Measurements from ENCODE around the gene TP53I11. TPM values are rescaled to one million over a fixed set of nuclear protein-coding genes. Genes with fewer than 3 reads are reported as not detected.

Gene TP53I11
- total RNA-seq, 1 donor from 2014 or later, result 83.6 TPM

DNA sequence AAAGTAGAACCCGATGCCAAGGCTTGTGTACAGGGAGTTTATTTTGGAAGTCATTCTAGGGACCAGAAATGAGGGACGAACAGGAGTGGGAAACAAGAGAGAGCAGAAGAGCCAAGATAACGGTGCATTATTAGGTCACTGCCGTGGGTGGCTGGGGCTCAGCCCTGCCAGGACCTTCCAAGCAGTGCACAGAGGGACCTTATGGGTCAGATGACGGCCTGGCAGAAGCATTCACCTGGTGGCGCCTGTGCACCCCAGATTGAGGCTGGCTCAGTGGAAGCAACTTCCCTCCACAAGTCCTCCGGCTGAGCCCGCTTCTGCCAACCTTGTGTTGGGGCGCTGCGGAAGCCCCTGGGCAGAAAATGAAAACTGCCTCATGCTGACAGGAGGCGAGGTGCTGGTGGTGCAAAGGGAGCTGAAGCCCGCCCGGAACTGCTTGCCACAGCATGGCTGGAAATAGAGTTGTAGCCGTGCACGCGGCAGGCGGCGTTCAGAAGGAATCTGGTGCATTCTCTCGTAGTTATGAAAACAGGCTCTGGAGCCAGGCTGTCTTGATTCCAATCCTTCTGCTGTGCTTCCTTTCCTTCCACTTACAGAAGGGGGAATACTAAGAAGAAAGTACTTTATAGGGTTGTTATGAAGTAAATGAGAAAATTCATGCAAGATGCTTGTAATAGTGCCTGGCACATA lies 22.2 kb upstream of the TP53I11 start:
- Mint-ChIP-seq H3K36me3 (ENCODE audit: low read depth) (no peaks in the 10 kb centered on the region), H3K9me3 (no peaks in the 10 kb centered on the region), H3K4me3 (no peak overlapping the region), H3K27me3 (ENCODE audit: low read depth) (no peaks in the 10 kb centered on the region), H3K27ac (ENCODE audit: unreplicated experiment) (peak overlapping the region; percentile 8), H3K4me1 (peaks cover 36% of the 10 kb centered on the region)
- TF ChIP-seq, protein P1, sequence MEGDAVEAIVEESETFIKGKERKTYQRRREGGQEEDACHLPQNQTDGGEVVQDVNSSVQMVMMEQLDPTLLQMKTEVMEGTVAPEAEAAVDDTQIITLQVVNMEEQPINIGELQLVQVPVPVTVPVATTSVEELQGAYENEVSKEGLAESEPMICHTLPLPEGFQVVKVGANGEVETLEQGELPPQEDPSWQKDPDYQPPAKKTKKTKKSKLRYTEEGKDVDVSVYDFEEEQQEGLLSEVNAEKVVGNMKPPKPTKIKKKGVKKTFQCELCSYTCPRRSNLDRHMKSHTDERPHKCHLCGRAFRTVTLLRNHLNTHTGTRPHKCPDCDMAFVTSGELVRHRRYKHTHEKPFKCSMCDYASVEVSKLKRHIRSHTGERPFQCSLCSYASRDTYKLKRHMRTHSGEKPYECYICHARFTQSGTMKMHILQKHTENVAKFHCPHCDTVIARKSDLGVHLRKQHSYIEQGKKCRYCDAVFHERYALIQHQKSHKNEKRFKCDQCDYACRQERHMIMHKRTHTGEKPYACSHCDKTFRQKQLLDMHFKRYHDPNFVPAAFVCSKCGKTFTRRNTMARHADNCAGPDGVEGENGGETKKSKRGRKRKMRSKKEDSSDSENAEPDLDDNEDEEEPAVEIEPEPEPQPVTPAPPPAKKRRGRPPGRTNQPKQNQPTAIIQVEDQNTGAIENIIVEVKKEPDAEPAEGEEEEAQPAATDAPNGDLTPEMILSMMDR (conservative IDR thresholded peaks at IDR 0.05), result no peak
- DNase-seq (ENCODE audit: low read depth, low spot score), result no peak

DNA sequence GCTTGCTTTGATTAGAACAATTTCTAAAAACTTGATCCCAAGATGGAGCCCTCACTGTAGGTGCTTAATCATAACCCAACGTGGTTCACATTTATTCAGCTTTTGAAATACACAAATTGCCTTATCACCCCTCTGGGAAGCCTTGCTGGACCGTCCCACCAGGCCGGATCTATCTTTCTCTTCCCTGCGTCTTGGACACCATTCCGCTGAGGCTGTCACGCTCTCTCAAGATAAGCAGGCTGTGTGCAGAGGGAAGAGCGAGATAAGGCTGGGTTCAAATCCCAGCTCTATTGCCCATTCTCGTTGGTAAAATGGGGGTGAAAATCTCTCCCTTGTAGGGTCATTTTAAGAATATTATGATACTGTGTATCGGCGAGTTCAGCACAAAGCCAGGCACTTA lies 20.5 kb upstream of the TP53I11 start:
- TF ChIP-seq, protein P1 (conservative IDR thresholded peaks at IDR 0.05), result no peak
- H3K36me3 Mint-ChIP-seq (ENCODE audit: low read depth), result no peaks in the 10 kb centered on the region
- H3K9me3 Mint-ChIP-seq, result no peaks in the 10 kb centered on the region
- peaks cover 41% of the 10 kb centered on the region for H3K4me1 Mint-ChIP-seq
- no peak overlapping the region for H3K27ac Mint-ChIP-seq (ENCODE audit: unreplicated experiment)
- H3K27me3 Mint-ChIP-seq (ENCODE audit: low read depth), result no peaks in the 10 kb centered on the region
- no peak overlapping the region for H3K4me3 Mint-ChIP-seq
- no peak for DNase-seq (ENCODE audit: low read depth, low spot score)

DNA sequence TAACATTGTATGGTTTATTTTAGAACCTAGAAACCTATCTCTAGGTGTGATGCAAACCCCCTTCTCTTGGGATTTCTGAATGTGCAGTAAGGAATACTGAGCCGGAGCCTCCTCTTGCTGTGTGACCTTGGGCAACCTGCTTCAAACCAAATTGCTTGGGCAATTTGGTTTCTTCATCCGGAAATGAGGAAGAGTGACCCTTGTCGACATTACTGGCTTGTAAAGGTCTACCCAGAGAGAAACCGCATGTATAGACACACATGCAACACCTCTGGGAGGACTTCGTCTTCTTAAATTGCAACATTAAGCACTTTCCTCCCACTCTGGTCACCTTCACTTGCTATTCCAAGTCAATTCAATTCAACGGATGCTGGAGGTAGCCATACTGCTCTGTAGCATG lies 19.6 kb upstream of the TP53I11 start:
- TF ChIP-seq, protein P1 (conservative IDR thresholded peaks at IDR 0.05), result no peak
- Mint-ChIP-seq H3K27me3 (ENCODE audit: low read depth) (no peaks in the 10 kb centered on the region), H3K27ac (ENCODE audit: unreplicated experiment) (no peak overlapping the region), H3K4me3 (no peak overlapping the region), H3K4me1 (peaks cover 45% of the 10 kb centered on the region), H3K36me3 (ENCODE audit: low read depth) (no peaks in the 10 kb centered on the region), H3K9me3 (no peaks in the 10 kb centered on the region)
- DNase-seq (ENCODE audit: low read depth, low spot score), result no peak

DNA sequence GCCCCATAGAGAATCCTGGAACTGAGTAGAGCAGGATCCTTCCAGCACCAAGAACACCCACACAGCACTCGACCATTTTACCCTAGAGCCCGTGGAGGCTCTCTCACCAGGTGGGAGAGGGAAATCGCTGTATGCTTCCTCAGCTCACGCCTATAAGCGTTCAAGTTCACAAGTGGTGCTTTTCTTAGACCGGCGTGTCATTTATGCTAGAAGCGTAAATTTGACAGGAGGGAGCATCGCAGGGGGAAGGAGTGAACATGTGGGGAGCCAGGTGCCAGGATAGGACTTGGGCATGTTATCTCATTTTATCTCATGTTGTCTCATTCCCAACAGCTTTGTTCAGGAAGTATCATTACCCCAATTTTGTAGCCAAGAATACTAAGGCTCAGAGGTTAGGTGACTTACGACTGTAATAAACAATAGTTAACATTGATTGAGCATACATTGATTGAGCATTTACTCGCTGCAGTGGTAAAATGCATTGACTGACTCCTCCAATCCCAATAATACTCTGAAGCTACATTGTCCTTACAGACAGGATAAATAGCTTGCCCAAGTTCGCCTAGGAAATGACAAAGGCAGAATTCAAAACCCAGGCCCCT lies 19.1 kb upstream of the TP53I11 start:
- TF ChIP-seq, protein P1 (conservative IDR thresholded peaks at IDR 0.05), result no peak
- no peak for DNase-seq (ENCODE audit: low read depth, low spot score)
- no peak overlapping the region for H3K4me3 Mint-ChIP-seq
- H3K36me3 Mint-ChIP-seq (ENCODE audit: low read depth), result no peaks in the 10 kb centered on the region
- no peaks in the 10 kb centered on the region for H3K9me3 Mint-ChIP-seq
- peaks cover 48% of the 10 kb centered on the region for H3K4me1 Mint-ChIP-seq
- no peak overlapping the region for H3K27ac Mint-ChIP-seq (ENCODE audit: unreplicated experiment)
- H3K27me3 Mint-ChIP-seq (ENCODE audit: low read depth), result no peaks in the 10 kb centered on the region

DNA sequence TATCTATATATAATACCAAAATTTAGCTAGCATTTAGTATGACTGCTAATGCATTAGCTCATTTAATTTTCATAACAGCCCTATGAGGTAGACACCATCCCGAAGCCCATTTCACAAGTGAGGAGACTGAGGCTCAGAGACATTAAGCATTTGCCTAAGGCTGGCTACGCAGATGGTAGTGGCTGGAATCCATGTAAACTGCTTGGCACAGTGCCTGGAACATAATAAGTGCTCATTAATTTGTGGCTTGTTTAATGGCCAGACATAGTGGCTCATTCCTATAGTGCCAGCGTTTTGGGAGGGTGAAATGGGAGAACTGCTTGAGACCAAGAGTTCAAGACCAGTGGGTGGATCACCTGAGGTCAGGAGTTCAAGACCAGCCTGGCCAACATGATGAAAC lies 17.8 kb upstream of the TP53I11 start:
- H3K9me3 Mint-ChIP-seq, result no peaks in the 10 kb centered on the region
- no peak overlapping the region for H3K4me3 Mint-ChIP-seq
- H3K27ac Mint-ChIP-seq (ENCODE audit: unreplicated experiment), result no peak overlapping the region
- TF ChIP-seq, protein P1 (conservative IDR thresholded peaks at IDR 0.05), result no peak
- peaks cover 50% of the 10 kb centered on the region for H3K4me1 Mint-ChIP-seq
- no peaks in the 10 kb centered on the region for H3K36me3 Mint-ChIP-seq (ENCODE audit: low read depth)
- H3K27me3 Mint-ChIP-seq (ENCODE audit: low read depth), result no peaks in the 10 kb centered on the region
- DNase-seq (ENCODE audit: low read depth, low spot score), result no peak
